ENCODE data around the gene BEND4.

BEND4 gene

DNA sequence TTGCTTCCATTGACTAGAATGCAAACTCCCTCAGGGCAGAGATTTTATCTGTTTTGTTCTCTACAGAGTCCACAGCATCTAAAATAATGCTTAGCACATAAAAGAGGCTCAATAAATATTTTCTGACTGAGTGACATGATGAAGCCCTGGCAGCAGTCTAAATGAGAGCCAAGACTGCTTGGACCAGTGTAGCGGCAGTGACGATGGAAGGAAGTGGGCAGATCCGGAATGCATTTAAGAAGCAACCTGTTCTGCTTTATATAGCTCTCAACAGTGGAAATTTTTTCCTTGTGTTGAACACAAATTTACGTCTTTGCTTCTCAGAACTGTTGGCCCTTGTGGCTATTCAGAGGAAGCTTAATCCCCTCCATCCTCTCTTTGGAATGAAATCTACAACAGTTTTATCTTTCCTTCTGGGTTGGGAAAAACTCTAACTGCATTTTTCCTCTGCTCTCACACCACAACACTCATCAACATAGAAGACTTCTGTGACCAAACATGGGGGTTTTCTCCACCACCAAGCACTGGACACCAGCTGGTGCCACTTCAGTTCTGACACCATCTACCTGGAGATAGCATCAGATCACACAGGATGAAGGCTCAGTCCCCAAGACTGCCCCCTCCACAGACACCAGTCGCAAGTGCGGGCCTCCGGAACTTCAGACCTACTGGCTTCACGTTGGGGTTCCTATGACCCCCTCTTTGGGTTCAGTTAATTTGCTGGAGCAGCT lies 7.0 kb upstream of the BEND4 start:
- H3K27ac ChIP-seq (ENCODE audit: low read depth, low read length, poor library complexity, severe bottlenecking) = no peak overlapping the region
- H2AFZ ChIP-seq (ENCODE audit: low read length) = no peak overlapping the region
- H3K9me3 ChIP-seq (ENCODE audit: low read length) = peaks cover 6% of the 10 kb centered on the region; the same call in 1 of the 2 replicates
- no peaks in the 10 kb centered on the region for H4K20me1 ChIP-seq (ENCODE audit: insufficient read depth, low read length)
- H3K79me2 ChIP-seq (ENCODE audit: insufficient read depth, low read length) = no peaks in the 10 kb centered on the region
- H3K27me3 ChIP-seq (ENCODE audit: insufficient read depth, low read length) = no peaks in the 10 kb centered on the region
- no peaks in the 10 kb centered on the region for H3K9me2 ChIP-seq (ENCODE audit: low read depth, low read length)
- no peak overlapping the region for H3K9ac ChIP-seq (ENCODE audit: low read length)
- H3F3A ChIP-seq (ENCODE audit: insufficient read depth, low read length) = no peaks in the 10 kb centered on the region
- no peak overlapping the region for H3K4me3 ChIP-seq (ENCODE audit: low read depth, low read length, poor library complexity, severe bottlenecking)
- no peaks in the 10 kb centered on the region for H3K4me1 ChIP-seq (ENCODE audit: insufficient read depth, low read length, severe bottlenecking)
- H3K36me3 ChIP-seq (ENCODE audit: insufficient read depth, low read length) = no peaks in the 10 kb centered on the region; the same call in 1 of the 2 replicates
- no peak overlapping the region for H3K4me2 ChIP-seq (ENCODE audit: low read length)
- TF ChIP-seq, protein P1, sequence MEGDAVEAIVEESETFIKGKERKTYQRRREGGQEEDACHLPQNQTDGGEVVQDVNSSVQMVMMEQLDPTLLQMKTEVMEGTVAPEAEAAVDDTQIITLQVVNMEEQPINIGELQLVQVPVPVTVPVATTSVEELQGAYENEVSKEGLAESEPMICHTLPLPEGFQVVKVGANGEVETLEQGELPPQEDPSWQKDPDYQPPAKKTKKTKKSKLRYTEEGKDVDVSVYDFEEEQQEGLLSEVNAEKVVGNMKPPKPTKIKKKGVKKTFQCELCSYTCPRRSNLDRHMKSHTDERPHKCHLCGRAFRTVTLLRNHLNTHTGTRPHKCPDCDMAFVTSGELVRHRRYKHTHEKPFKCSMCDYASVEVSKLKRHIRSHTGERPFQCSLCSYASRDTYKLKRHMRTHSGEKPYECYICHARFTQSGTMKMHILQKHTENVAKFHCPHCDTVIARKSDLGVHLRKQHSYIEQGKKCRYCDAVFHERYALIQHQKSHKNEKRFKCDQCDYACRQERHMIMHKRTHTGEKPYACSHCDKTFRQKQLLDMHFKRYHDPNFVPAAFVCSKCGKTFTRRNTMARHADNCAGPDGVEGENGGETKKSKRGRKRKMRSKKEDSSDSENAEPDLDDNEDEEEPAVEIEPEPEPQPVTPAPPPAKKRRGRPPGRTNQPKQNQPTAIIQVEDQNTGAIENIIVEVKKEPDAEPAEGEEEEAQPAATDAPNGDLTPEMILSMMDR (IDR thresholded peaks at IDR 0.05; ENCODE audit: low read length) = no peak
- TF ChIP-seq EZH2 (IDR thresholded peaks at IDR 0.05; ENCODE audit: borderline replicate concordance, low read length) = no peak

DNA sequence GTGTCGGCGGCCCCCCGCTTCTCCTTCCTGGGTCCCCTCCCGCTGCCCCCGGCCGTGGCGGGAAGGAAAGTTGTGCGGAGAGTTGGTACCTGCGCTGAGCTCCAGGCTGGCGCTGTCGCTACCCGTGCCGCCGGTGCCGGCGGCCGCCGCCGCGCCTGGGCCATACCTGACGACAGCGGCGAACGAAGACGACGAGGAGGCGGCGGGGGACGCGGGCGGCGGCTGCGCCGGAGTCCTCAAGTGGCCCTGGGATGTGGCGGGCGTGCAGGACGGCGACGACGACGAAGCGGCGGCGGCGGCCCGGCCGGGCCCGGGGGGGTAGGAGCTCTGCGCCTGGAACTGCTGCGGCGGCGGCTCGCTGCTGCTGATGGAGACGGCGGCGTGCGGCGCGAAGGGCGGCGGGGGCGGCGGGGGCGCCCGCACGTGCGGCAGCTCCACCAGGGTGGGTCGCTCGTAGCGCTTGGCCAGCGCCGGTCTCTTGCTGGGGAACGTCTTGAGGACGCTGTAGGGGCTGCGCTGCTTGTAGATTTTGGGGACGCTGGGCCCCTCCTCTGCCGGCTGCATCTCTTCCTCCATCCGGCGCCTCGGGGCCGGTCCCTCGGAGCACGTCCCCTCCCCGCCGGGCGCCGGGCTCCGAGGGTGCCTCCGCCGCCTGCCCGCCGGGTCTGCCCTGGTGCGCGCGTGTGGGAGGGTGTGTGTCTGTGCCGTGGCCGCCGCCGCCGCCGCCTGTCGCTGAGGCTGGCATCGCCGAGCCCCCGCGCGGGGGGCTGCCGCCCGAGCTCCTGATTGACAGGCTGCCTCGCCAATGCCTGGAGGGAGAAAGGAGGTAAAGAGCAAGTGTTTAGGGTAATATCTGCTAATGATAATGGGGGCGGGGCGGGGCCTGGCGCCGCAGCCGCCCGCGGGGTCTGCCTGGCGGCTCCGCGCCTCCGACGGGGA lies 618 bp downstream of the BEND4 start:
- Histone ChIP-seq H3K4me3 (ENCODE audit: low read depth, low read length, poor library complexity, severe bottlenecking) (peak overlapping the region; percentile 78), H3K4me2 (ENCODE audit: low read length) (peak overlapping the region; percentile 78), H3K27ac (ENCODE audit: low read depth, low read length, poor library complexity, severe bottlenecking) (peak overlapping the region; percentile 45), H3K36me3 (ENCODE audit: insufficient read depth, low read length) (no peaks in the 10 kb centered on the region; the same call in 1 of the 2 replicates), H4K20me1 (ENCODE audit: insufficient read depth, low read length) (no peaks in the 10 kb centered on the region), H3F3A (ENCODE audit: insufficient read depth, low read length) (no peaks in the 10 kb centered on the region), H3K9me3 (ENCODE audit: low read length) (no peaks in the 10 kb centered on the region), H3K9ac (ENCODE audit: low read length) (peak overlapping the region; percentile 75), H3K4me1 (ENCODE audit: insufficient read depth, low read length, severe bottlenecking) (peaks cover 46% of the 10 kb centered on the region), H3K27me3 (ENCODE audit: insufficient read depth, low read length) (no peaks in the 10 kb centered on the region), H3K9me2 (ENCODE audit: low read depth, low read length) (no peaks in the 10 kb centered on the region), H2AFZ (ENCODE audit: low read length) (no peak overlapping the region), H3K79me2 (ENCODE audit: insufficient read depth, low read length) (peaks cover 42% of the 10 kb centered on the region)
- TF ChIP-seq, protein P1 (IDR thresholded peaks at IDR 0.05; ENCODE audit: low read length) = no peak
- no peak for TF ChIP-seq EZH2 (IDR thresholded peaks at IDR 0.05; ENCODE audit: borderline replicate concordance, low read length)

DNA sequence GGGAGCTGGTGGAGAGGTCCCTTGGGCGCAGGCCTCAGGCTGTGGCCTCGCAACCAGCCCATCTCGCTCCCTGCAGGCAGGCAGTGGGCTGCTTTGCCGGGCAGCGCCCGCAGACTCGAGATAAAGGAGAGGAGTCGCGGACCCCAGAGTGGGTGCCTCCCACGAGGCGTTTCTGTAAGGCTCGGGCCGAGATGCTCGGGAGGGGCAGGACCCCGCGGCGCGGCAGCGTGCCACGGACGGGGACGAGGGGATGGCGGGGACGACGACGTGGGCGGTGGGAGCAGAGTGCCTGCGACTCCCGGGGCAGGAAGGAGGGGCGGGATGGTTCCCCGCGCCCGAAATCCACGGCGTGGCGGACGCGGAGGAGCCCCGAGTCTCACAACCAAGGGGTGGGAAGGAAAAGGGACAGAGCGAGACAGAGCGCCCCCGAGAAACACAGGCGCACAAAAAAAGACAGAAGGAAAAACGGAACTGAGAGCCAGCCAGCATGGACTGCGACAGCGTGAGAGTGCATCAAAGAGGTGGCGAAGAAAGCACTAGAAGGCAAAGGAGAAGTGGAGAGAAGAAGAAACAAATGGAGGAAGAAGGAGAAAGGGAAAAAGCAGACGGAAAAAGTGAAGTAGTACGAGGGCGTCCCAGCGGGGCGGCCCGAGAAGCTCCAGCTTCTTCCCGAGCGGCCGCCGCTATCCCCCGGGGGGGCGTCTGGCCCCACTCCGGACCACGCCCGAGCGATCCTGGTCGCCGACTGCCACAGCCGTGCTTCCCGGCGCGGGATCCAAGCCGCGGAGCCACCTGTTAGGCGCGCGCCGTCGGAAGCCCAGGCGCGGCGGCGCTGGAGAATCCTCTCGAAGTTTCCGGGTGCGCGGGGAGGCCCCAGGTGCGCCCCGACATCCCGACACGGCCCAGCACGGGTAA lies 1.5 kb downstream of the BEND4 start:
- no peaks in the 10 kb centered on the region for H3K9me3 ChIP-seq (ENCODE audit: low read length)
- peaks cover 46% of the 10 kb centered on the region for H3K4me1 ChIP-seq (ENCODE audit: insufficient read depth, low read length, severe bottlenecking)
- peaks cover 4% of the 10 kb centered on the region for H3K36me3 ChIP-seq (ENCODE audit: insufficient read depth, low read length)
- H3K79me2 ChIP-seq (ENCODE audit: insufficient read depth, low read length) = peaks cover 52% of the 10 kb centered on the region
- peak overlapping the region; percentile 78 for H3K4me3 ChIP-seq (ENCODE audit: low read depth, low read length, poor library complexity, severe bottlenecking)
- H3K27me3 ChIP-seq (ENCODE audit: insufficient read depth, low read length) = no peaks in the 10 kb centered on the region
- TF ChIP-seq, protein P1 (IDR thresholded peaks at IDR 0.05; ENCODE audit: low read length) = peak; percentile 47; the same call in 1 of the 2 replicates
- TF ChIP-seq EZH2 (IDR thresholded peaks at IDR 0.05; ENCODE audit: borderline replicate concordance, low read length) = no peak
- H2AFZ ChIP-seq (ENCODE audit: low read length) = no peak overlapping the region
- H3K4me2 ChIP-seq (ENCODE audit: low read length) = peak overlapping the region; percentile 78
- no peaks in the 10 kb centered on the region for H4K20me1 ChIP-seq (ENCODE audit: insufficient read depth, low read length)
- no peaks in the 10 kb centered on the region for H3K9me2 ChIP-seq (ENCODE audit: low read depth, low read length)
- peak overlapping the region; percentile 45 for H3K27ac ChIP-seq (ENCODE audit: low read depth, low read length, poor library complexity, severe bottlenecking)
- peak overlapping the region; percentile 75 for H3K9ac ChIP-seq (ENCODE audit: low read length)
- no peaks in the 10 kb centered on the region for H3F3A ChIP-seq (ENCODE audit: insufficient read depth, low read length)
